ENCODE results near the gene RPS15A. TPM values are rescaled to one million over a fixed set of nuclear protein-coding genes. Genes with fewer than 3 reads are reported as not detected.

Gene RPS15A
- 1,000 to 10,000 TPM in 1 of 2 donors, 100 to 1,000 TPM in 1; 982 to 1,579 TPM for total RNA-seq

DNA sequence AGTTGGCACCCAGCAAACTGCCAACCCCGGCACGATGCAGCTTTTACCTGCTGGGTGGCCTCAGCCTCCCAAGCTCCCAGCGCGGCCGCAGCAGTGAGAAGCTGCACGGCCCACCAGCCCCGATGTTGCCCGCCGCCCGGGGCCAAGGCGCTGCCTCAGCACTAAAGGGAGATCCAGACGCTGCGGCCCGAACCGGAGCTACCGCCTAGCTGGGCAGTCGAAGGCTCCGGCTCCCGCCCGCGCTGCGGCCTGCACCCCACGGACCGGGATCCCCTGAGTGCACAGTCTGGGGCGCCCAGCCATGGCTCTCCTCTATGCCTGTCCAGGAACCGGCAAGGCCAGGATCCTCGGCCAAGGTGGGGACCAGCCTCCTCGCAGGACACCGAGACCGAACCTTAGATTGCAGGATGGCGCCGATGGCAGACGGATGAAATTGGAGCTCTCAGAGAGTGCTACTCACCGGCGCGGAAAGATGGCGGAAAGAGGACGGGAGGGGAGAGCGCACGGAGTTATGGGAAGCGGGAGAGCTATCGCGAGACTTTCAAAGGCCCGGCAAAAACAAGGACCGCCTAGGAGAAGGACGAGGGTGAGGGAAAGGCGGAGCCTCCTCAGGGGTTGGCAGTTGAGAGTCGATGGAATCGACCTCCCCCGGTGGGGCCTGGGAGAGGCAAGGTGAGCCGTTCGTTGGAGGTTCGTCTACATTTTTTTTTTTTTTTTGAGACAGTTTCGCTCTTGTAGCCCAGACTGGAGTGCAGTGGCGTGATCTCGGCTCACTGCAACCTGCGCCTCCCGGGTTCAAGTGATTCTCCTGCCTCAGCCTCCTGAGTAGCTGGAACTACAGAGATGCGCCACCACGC lies at the start of gene RPS15A:
Gene RPS15A (minus strand): TSS at position 485 of the 857 bp plus-strand sequence. CDS start 1,221 bp downstream, outside the sequence.
- peak; percentile 95 for DNase-seq (ENCODE audit: low spot score)
- H3K4me1 ChIP-seq: peaks cover 0 to 47% of the 10 kb centered on the region in 2 donors
- H3K9me3 ChIP-seq: no peaks in the 10 kb centered on the region
- H3K27ac ChIP-seq: peak within 1 kb of the TSS; percentile 79 to 83
- TF ChIP-seq, protein P1, sequence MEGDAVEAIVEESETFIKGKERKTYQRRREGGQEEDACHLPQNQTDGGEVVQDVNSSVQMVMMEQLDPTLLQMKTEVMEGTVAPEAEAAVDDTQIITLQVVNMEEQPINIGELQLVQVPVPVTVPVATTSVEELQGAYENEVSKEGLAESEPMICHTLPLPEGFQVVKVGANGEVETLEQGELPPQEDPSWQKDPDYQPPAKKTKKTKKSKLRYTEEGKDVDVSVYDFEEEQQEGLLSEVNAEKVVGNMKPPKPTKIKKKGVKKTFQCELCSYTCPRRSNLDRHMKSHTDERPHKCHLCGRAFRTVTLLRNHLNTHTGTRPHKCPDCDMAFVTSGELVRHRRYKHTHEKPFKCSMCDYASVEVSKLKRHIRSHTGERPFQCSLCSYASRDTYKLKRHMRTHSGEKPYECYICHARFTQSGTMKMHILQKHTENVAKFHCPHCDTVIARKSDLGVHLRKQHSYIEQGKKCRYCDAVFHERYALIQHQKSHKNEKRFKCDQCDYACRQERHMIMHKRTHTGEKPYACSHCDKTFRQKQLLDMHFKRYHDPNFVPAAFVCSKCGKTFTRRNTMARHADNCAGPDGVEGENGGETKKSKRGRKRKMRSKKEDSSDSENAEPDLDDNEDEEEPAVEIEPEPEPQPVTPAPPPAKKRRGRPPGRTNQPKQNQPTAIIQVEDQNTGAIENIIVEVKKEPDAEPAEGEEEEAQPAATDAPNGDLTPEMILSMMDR (IDR thresholded peaks at IDR 0.05): no peak
- H3K4me3 ChIP-seq: peak within 1 kb of the TSS; percentile 78 to 83
- no peaks in the 10 kb centered on the region for H3K27me3 ChIP-seq
- peaks cover 55% of the 10 kb centered on the region for H3K36me3 ChIP-seq

- Histone ChIP-seq H3K4me1 (no peaks in the 10 kb centered on the region), H3K36me3 (peaks cover 82% of the 10 kb centered on the region), H3K4me3 (no peak overlapping the region), H3K27ac (no peak overlapping the region), H3K9me3 (no peaks in the 10 kb centered on the region), H3K27me3 (no peaks in the 10 kb centered on the region)
- TF ChIP-seq, protein P1 (IDR thresholded peaks at IDR 0.05): no peak
- DNase-seq (ENCODE audit: low spot score): no peak
These were observed 49.4 kb upstream of the RPS15A start for GRCh38 chr16:18839555-18839954.

DNA sequence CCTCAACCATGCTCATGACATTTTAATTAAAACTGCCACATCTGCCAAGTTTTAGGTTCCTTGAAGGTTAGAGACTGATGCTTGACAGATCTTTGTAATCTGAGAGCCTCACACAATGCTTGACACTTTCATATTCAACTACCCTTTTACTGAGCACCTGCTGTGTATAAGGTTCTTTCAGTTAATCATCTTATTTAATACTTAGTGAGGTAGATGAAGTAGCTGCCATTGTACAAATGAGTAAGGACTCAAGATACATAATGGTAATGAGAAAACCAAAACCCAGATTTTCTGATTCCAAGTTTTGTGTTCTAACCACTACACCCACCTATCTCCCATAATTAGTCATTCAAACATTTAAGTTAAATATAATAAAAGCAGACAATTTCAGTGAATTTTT lies 46.6 kb upstream of the RPS15A start:
- TF ChIP-seq, protein P1 (IDR thresholded peaks at IDR 0.05): no peak
- Histone ChIP-seq H3K27ac (no peak overlapping the region), H3K4me1 (no peaks in the 10 kb centered on the region), H3K4me3 (no peak overlapping the region), H3K9me3 (no peaks in the 10 kb centered on the region), H3K27me3 (no peaks in the 10 kb centered on the region), H3K36me3 (peaks cover 92% of the 10 kb centered on the region)
- DNase-seq (ENCODE audit: low spot score): no peak

- Histone ChIP-seq H3K36me3 (peaks cover 100% of the 10 kb centered on the region), H3K27me3 (no peaks in the 10 kb centered on the region), H3K4me3 (no peak overlapping the region), H3K9me3 (no peaks in the 10 kb centered on the region), H3K27ac (no peak overlapping the region), H3K4me1 (no peaks in the 10 kb centered on the region)
- TF ChIP-seq, protein P1 (IDR thresholded peaks at IDR 0.05): no peak
- no peak for DNase-seq (ENCODE audit: low spot score)
These were observed 44.7 kb upstream of the RPS15A start for GRCh38 chr16:18834864-18835263.

DNA sequence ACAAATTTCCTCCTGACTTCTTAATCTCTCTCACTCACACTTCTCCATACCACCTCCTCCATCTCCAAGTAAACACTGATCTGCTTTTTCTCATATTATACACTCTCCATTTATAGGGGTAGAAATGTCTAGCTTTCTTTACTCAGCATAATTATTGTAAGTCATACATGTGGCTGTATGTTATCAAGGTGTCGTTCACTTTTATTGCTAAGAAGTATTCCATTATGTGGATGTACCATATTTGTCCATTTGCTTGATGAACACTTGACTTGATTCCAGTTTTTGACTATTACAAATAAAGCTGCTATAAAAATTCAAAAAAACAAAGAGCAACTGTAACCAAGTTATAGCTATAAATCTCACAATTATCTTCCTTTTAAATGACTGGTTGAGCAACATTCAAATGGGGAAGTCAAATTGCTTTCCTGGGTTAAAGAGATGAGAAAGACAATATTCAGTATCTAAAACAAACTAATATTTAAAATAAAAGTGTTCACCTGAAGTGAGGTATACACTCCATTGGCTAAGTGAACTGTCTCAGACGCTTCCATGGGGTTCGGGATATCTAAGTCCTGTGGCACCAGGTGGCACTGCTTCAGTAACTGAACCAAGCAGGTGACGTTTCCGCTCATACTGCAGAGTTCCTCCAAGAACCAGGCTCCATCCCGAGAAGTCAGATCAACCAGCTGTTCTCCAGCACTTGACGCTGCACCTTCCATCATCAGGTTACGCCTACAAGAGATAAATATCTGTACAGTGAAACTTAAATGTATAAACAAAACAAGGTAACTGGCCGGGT lies 43.8 kb upstream of the RPS15A start:
- Histone ChIP-seq H3K27me3 (no peaks in the 10 kb centered on the region), H3K4me1 (no peaks in the 10 kb centered on the region), H3K9me3 (no peaks in the 10 kb centered on the region), H3K27ac (no peak overlapping the region), H3K4me3 (no peak overlapping the region), H3K36me3 (peaks cover 100% of the 10 kb centered on the region)
- TF ChIP-seq, protein P1 (IDR thresholded peaks at IDR 0.05): no peak
- DNase-seq (ENCODE audit: low spot score): no peak

Measured in right atrium auricular region (tissue), 2 donors.